ENCODE results near the gene ATP6V0A1.

- no peak for TF ChIP-seq EZH2phosphoT487 (IDR thresholded peaks at IDR 0.05)
- TF ChIP-seq CTCF (IDR thresholded peaks at IDR 0.05), result no peak
- TF ChIP-seq EZH2 (IDR thresholded peaks at IDR 0.05), result no peak
Observed at GRCh38 chr17:42553161-42553818, 94.6 kb downstream of the ATP6V0A1 start.

All from neural progenitor cell (in vitro differentiated cells).